Measurements from ENCODE around the gene SEPTIN12. TPM values are rescaled to one million over a fixed set of nuclear protein-coding genes. Genes with fewer than 3 reads are reported as not detected.

Gene SEPTIN12
- total RNA-seq, 6 experiments from 2014 or later: not detected

GRCh38 chr16:4831616-4832015, 43.5 kb upstream of the SEPTIN12 start:
- Histone ChIP-seq H3K27me3 (no peaks in the 10 kb centered on the region), H3K4me3 (no peak overlapping the region), H3K27ac (no peak overlapping the region), H3K9me3 (no peaks in the 10 kb centered on the region), H3K4me1 (no peaks in the 10 kb centered on the region), H3K36me3 (peaks cover 0 to 70% (median 32%) of the 10 kb centered on the region in 4 donors)
- TF ChIP-seq CTCF (IDR thresholded peaks at IDR 0.05): no peak
- TF ChIP-seq POLR2A (IDR thresholded peaks at IDR 0.05): no peak
- WGBS (ENCODE audit: insufficient coverage, low coverage, low lambda C conversion rate, missing lambda C conversion rate): 98% methylated on average over 6 of the region's 8 CpGs
- intact Hi-C loops (cut with DNase I): no loop called here
- ATAC-seq (no peak), DNase-seq (no peak)

- no peak for ATAC-seq
- intact Hi-C loops (cut with DNase I): no loop called here
- 76% methylated on average over 5 of the region's 7 CpGs for WGBS (ENCODE audit: insufficient coverage, low coverage, low lambda C conversion rate, missing lambda C conversion rate)
- TF ChIP-seq CTCF (IDR thresholded peaks at IDR 0.05): no peak
- H3K9me3 ChIP-seq: no peaks in the 10 kb centered on the region
- H3K4me3 ChIP-seq: no peak overlapping the region
- H3K4me1 ChIP-seq: no peaks in the 10 kb centered on the region
- DNase-seq: no peak
- peaks cover 0 to 71% (median 36%) of the 10 kb centered on the region in 4 donors for H3K36me3 ChIP-seq
- no peaks in the 10 kb centered on the region for H3K27me3 ChIP-seq
- no peak overlapping the region for H3K27ac ChIP-seq
Measured at GRCh38 chr16:4830408-4830807, 42.3 kb upstream of the SEPTIN12 start.

- Histone ChIP-seq H3K36me3 (peaks cover 0 to 82% (median 38%) of the 10 kb centered on the region in 4 donors), H3K4me3 (no peak overlapping the region), H3K4me1 (no peaks in the 10 kb centered on the region), H3K27ac (no peak overlapping the region), H3K9me3 (no peaks in the 10 kb centered on the region), H3K27me3 (no peaks in the 10 kb centered on the region)
- DNase-seq (no peak), ATAC-seq (no peak)
- TF ChIP-seq CTCF (IDR thresholded peaks at IDR 0.05) (no peak), POLR2A (IDR thresholded peaks at IDR 0.05) (no peak)
- WGBS (ENCODE audit: insufficient coverage, low coverage, low lambda C conversion rate, missing lambda C conversion rate): 92% methylated on average over 11 of the region's 11 CpGs
- intact Hi-C loops (cut with DNase I): no loop called here
Measured at GRCh38 chr16:4828567-4829321, 40.6 kb upstream of the SEPTIN12 start.

- no peaks in the 10 kb centered on the region for H3K9me3 ChIP-seq
- no peak overlapping the region for H3K4me3 ChIP-seq
- intact Hi-C loops (cut with DNase I): no loop called here
- no peak for ATAC-seq
- no peaks in the 10 kb centered on the region for H3K4me1 ChIP-seq
- no peak for TF ChIP-seq POLR2A (IDR thresholded peaks at IDR 0.05)
- no peak for TF ChIP-seq CTCF (IDR thresholded peaks at IDR 0.05)
- peaks cover 0 to 88% (median 40%) of the 10 kb centered on the region in 4 donors for H3K36me3 ChIP-seq
- no peaks in the 10 kb centered on the region for H3K27me3 ChIP-seq
- no peak overlapping the region for H3K27ac ChIP-seq
- no peak for DNase-seq
- 80% methylated on average over 2 of the region's 10 CpGs for WGBS (ENCODE audit: insufficient coverage, low coverage, low lambda C conversion rate, missing lambda C conversion rate)
Measured at GRCh38 chr16:4826980-4827379, 38.8 kb upstream of the SEPTIN12 start.
